GDM1 (cell line): ENCODE measurements around the gene RIC8B.
"Not testable (repeated sequence)": the region's sequence is repeated elsewhere in the genome, so short reads cannot be mapped to it uniquely, and the experiment has no call there.

Experiments
- DNase-seq: peaks from one replicate; lab custom pipeline; 2025; lab: John Stamatoyannopoulos, UW

Gene RIC8B

GRCh38 chr12:106774005-106774807 lies at the start of gene RIC8B:
Gene RIC8B, plus strand, starts transcription at chr12:106774682. Its CDS starts 64 bp downstream, at chr12:106774746.
- DNase-seq: peak; percentile 92

DNA sequence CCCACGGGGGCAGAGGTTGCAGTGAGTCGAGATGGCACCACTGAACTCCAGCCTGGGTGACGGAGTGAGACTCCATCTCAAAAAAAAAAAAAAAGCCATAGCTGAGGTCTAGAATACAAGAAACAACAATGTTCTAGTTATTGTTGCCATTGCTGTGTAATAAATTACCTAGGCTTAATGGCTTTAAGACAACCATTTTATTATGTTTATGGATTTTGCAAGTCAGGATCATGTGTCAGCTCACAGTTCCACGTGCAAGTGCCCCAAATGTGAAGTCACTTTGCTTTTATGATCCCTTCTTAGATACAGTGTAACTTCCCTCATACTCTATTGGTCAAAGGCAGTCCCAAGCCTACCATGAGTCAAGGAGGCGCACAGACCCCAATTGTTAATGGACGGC lies 49.5 kb upstream of the RIC8B start:
- DNase-seq: no peak

- DNase-seq: not testable (repeated sequence)
Observed at GRCh38 chr12:106726603-106727202, 47.8 kb upstream of the RIC8B start.

- no peak for DNase-seq
Observed at GRCh38 chr12:106729611-106730010, 44.9 kb upstream of the RIC8B start.

DNA sequence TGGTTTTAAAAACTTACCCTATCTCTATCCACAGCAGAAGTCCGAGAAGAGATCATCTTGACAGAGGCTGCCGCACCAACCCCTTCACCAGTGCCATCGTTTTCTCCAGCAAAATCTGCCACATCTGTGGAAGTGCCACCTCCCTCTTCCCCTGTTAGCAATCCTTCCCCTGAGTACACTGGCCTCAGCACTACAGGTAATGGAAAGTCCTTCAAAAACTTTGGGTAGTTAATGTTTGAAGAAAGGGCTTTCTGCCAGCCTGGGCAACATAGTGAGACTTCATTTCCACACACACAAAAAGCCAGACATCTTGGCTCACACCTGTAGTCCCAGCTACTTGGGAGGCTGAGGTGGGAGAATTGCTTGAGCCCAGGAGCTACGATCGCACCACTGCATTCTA lies 41.6 kb upstream of the RIC8B start:
- DNase-seq: no peak

DNA sequence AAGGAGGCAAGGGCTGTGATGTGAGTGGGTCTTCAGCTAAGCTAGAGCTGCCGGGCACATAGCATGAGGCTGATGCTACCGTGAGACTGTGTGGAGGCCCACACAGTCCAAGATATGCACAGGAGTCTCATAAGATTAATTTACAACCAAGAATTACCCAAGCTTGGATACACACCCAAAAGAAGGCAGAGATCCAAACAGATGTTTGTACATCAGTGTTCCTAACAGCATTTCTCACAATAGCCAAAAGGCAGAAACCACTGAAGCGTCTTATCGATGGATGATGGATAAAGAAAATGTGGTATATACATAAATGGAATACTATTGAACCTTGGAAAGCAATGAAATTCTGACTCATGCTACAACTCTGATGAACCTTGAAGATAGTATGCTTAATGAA lies 40.8 kb upstream of the RIC8B start:
- DNase-seq: no peak

DNA sequence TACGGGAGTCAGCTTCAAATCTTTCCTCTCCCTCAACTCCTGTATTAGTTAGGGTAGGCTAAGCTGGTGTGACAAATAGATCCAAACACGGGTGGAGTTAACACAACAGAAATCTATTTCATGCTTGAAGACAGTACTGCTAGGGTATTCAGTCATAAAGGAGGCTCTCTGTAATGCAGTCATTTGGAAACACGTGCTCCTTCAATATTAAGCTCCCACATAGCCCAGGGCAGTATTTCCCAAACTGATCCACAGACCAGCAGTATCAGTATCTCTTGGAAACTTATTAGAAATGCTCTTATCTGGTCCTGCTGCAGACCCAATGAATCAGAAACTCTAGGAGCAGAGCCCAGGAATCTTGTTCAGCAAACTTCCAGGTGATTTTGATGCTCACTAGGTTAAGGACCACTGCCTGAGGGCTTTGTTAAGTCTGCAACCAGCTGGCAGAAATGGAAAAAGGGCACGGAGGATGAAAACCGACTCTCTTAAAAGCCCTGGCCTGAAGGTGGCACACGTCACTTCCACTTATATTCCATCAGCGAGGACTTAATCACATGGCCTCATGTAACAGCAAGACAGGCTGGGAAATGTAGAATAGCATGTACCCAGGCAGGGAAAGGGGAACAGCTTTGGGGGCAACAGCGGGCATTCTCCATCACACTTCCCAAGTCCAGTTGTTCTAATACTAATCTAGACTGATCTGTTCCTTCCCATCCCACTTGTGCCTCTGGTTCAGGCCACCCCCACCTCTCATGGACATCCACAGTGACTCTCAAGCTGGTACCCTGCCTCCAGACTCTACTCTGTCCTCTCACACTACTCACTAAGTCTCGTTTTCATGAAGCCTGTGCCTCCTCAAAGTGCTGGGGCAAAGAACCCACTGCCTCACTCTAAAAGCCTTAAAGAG lies 38.2 kb upstream of the RIC8B start:
- DNase-seq: peak; percentile 13

DNA sequence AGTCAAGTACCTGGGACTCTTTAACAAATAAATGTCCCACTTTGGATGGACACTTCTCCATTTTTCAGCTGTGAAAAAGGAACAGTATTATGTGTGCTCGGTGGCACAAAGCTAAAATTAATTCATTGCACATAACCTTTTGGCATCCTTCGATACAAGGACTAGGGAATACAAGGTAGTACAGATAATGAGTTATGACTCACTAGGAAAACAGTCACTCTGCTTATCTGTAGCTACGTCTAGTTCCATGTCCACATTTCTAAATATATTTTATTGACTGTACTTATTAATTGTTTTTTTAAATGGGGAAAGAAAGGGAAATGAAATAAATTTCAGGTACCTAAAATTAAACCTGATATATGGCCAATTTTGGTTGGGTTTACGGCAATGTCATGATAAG lies 35.2 kb upstream of the RIC8B start:
- DNase-seq: no peak

- no peak for DNase-seq
Observed at GRCh38 chr12:106739815-106740530, 34.5 kb upstream of the RIC8B start.

DNA sequence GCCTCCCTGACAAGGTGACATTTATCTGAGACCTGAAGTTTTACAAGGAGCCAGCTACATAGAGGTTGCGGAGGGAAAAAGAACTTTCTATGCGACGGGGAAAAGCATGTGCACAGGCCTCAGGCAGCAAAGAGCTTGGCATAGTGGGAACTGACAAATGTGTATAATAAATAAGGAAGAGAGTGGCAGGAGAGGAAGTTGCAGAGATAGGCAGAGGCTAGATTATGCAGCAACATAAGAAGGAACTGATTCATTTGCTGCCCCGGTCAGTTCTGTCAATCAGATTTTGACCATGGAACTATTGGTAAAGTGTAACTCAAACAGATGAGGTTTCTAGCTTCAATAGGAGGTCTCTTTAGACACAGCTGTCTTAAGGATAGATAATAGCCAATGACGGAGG lies 33.7 kb upstream of the RIC8B start:
- DNase-seq: no peak

- DNase-seq: no peak
Observed at GRCh38 chr12:106741247-106741646, 33.2 kb upstream of the RIC8B start.

DNA sequence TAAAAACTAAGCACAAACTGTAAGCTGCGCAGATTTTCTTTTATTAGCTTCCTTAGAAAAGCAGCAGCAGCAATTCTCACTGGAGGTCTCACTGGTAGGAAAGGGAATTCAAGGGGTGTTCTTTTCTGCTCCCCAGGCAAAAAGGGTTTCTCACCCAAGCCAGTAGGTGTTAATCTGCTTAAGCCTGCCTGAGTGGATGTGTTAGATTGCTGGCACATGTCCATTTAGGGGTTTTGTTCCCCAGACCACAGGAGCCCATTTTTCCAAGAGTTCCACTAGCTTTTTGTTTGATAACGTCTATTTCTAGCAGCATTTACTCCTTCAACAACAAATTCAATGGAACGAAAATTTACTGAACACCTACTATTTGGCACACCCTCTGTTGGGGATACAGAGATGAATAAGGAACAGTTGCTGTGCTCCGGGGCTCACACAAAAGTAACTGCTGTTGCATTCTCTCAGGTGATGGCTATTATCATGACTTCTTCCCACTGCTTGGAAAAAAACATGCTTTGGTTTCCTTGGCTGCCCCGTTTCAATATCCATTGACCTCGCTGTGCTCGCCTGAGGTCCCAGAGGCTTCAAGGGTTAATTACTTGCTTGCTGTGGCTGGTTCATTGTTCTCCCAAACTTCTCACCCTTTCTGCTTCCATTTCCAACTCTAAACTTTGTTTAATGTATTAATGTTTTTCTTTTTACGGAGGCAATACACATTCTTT lies 31.1 kb upstream of the RIC8B start:
- DNase-seq: no peak

- no peak for DNase-seq
Observed at GRCh38 chr12:106744600-106744999, 29.9 kb upstream of the RIC8B start.

- DNase-seq: no peak
Observed at GRCh38 chr12:106745181-106745745, 29.2 kb upstream of the RIC8B start.

- no peak for DNase-seq
Observed at GRCh38 chr12:106747973-106748436, 26.5 kb upstream of the RIC8B start.

GRCh38 chr12:106750524-106750923 lies 24.0 kb upstream of the RIC8B start:
- no peak for DNase-seq

GRCh38 chr12:106753526-106753925 lies 21.0 kb upstream of the RIC8B start:
- no peak for DNase-seq

GRCh38 chr12:106754331-106754730 lies 20.2 kb upstream of the RIC8B start:
- DNase-seq: no peak

DNA sequence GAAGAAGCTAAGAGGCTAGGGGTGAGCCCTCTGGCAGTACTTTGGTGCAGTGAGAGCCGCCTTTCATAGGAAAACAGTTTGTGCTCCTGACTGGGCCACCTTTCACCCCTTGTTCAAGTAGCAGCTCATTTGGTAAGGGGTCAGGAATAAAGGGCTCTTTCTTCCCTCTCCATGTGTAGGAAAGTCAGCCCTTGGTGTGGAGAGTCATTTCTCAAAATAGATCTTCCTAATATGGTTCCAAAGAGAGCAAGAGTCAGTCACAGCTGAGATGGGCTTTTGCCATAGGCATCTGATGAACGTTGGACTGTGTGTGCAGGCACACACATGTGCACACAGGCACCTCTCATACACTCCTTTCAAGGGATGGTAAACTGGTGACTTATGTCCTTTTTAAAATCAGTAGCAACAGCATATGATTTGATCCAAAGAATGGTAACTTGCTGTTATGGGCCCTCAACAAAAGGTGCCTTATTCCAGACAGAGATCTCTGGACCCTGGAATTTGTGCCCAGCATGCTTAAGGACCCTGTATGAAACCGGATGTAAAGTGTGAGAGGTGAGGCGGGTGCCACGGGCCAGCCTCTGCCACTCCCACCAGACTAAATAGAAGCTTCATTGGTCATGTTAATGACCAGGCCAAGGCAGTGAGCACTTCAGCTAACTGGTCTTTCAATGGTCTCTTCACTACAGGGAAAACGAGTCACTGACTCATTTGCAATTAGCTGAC lies 16.7 kb upstream of the RIC8B start:
- DNase-seq: no peak
